ENCODE data around the gene INTS11.

Gene INTS11

GRCh38 chr1:1342584-1343115 lies 18.2 kb upstream of the INTS11 start:
- no peaks in the 10 kb centered on the region for H3F3A ChIP-seq (ENCODE audit: control insufficient read depth, insufficient read depth)
- H3K4me3 ChIP-seq (ENCODE audit: low read length), result no peak overlapping the region
- H3K9me3 ChIP-seq (ENCODE audit: control insufficient read depth, insufficient read depth, low read length), result peaks cover 5% of the 10 kb centered on the region; the same call in 1 of the 2 replicates
- peaks cover 4% of the 10 kb centered on the region; the same call in 1 of the 2 replicates for H4K20me1 ChIP-seq (ENCODE audit: control insufficient read depth, insufficient read depth, low read depth, low read length)
- no peak overlapping the region for H3K27ac ChIP-seq (ENCODE audit: low read depth, low read length)
- H3K79me2 ChIP-seq (ENCODE audit: control insufficient read depth, low read length), result peaks cover 44% of the 10 kb centered on the region
- H3K27me3 ChIP-seq (ENCODE audit: control insufficient read depth, low read length), result no peaks in the 10 kb centered on the region
- H3K4me1 ChIP-seq (ENCODE audit: control insufficient read depth, low read length), result peaks cover under 1% of the 10 kb centered on the region
- no peak for TF ChIP-seq EZH2phosphoT487 (IDR thresholded peaks at IDR 0.05; ENCODE audit: borderline replicate concordance, low read length)
- TF ChIP-seq CTCF (IDR thresholded peaks at IDR 0.05; ENCODE audit: low read depth, low read length, poor library complexity, severe bottlenecking), result no peak
- H3K9me2 ChIP-seq (replicated peaks; ENCODE audit: control insufficient read depth, low read length), result no peaks in the 10 kb centered on the region
- H3K36me3 ChIP-seq (ENCODE audit: control insufficient read depth, low read length), result peaks cover 25% of the 10 kb centered on the region
- H3K4me2 ChIP-seq (ENCODE audit: low read length), result no peak overlapping the region

- Histone ChIP-seq H3K4me2 (ENCODE audit: low read length) (no peak overlapping the region), H3K4me1 (ENCODE audit: control insufficient read depth, low read length) (no peaks in the 10 kb centered on the region), H3K36me3 (ENCODE audit: control insufficient read depth, low read length) (peaks cover 29% of the 10 kb centered on the region), H3K27me3 (ENCODE audit: control insufficient read depth, low read length) (no peaks in the 10 kb centered on the region), H3K79me2 (ENCODE audit: control insufficient read depth, low read length) (peaks cover 38% of the 10 kb centered on the region), H3K27ac (ENCODE audit: low read depth, low read length) (no peak overlapping the region), H3K9me3 (ENCODE audit: control insufficient read depth, insufficient read depth, low read length) (peaks cover 5% of the 10 kb centered on the region; the same call in 1 of the 2 replicates), H3K9me2 (replicated peaks; ENCODE audit: control insufficient read depth, low read length) (no peaks in the 10 kb centered on the region), H4K20me1 (ENCODE audit: control insufficient read depth, insufficient read depth, low read depth, low read length) (peaks cover 8% of the 10 kb centered on the region; the same call in 1 of the 2 replicates), H3F3A (ENCODE audit: control insufficient read depth, insufficient read depth) (no peaks in the 10 kb centered on the region), H3K4me3 (ENCODE audit: low read length) (no peak overlapping the region)
- TF ChIP-seq CTCF (IDR thresholded peaks at IDR 0.05; ENCODE audit: low read depth, low read length, poor library complexity, severe bottlenecking) (no peak), EZH2phosphoT487 (IDR thresholded peaks at IDR 0.05; ENCODE audit: borderline replicate concordance, low read length) (no peak)
These were observed 17.7 kb upstream of the INTS11 start for GRCh38 chr1:1342061-1342562.

- no peak overlapping the region for H3K4me2 ChIP-seq (ENCODE audit: low read length)
- H3K9me3 ChIP-seq (ENCODE audit: control insufficient read depth, insufficient read depth, low read length), result peaks cover 5% of the 10 kb centered on the region; the same call in 1 of the 2 replicates
- H3K27me3 ChIP-seq (ENCODE audit: control insufficient read depth, low read length), result no peaks in the 10 kb centered on the region
- peaks cover 8% of the 10 kb centered on the region; the same call in 1 of the 2 replicates for H4K20me1 ChIP-seq (ENCODE audit: control insufficient read depth, insufficient read depth, low read depth, low read length)
- peaks cover 29% of the 10 kb centered on the region for H3K36me3 ChIP-seq (ENCODE audit: control insufficient read depth, low read length)
- no peak overlapping the region for H3K27ac ChIP-seq (ENCODE audit: low read depth, low read length)
- peaks cover 33% of the 10 kb centered on the region for H3K79me2 ChIP-seq (ENCODE audit: control insufficient read depth, low read length)
- no peak overlapping the region for H3K4me3 ChIP-seq (ENCODE audit: low read length)
- H3K4me1 ChIP-seq (ENCODE audit: control insufficient read depth, low read length), result no peaks in the 10 kb centered on the region
- TF ChIP-seq EZH2phosphoT487 (IDR thresholded peaks at IDR 0.05; ENCODE audit: borderline replicate concordance, low read length) (no peak), CTCF (IDR thresholded peaks at IDR 0.05; ENCODE audit: low read depth, low read length, poor library complexity, severe bottlenecking) (no peak)
- no peaks in the 10 kb centered on the region for H3F3A ChIP-seq (ENCODE audit: control insufficient read depth, insufficient read depth)
- no peaks in the 10 kb centered on the region for H3K9me2 ChIP-seq (replicated peaks; ENCODE audit: control insufficient read depth, low read length)
These were observed 17.1 kb upstream of the INTS11 start for GRCh38 chr1:1341549-1342021.
